ENCODE data around the gene SELPLG.
"Not testable (repeated sequence)": the region's sequence is repeated elsewhere in the genome, so short reads cannot be mapped to it uniquely, and the experiment has no call there.

DNA sequence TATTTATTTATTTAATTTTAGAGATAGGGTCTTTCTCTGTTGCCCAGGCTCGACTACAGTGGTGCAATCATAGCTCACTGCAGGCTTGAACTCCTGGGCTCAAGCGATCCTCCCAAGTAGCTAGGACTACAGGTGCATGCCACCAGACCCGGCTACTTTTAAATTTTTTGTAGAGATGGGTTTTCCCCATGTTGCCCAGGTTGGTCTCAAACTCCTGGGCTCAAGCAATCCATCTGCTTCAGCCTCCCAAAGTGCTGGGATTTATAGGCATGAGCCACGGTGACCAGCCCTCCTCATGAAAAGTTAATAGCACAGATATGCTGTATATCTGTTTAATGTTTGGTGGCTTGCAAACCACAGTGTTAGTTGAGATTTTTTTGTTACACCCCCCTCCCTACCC is 2.4 kb downstream of the SELPLG start:
- TF ChIP-seq, protein P1, sequence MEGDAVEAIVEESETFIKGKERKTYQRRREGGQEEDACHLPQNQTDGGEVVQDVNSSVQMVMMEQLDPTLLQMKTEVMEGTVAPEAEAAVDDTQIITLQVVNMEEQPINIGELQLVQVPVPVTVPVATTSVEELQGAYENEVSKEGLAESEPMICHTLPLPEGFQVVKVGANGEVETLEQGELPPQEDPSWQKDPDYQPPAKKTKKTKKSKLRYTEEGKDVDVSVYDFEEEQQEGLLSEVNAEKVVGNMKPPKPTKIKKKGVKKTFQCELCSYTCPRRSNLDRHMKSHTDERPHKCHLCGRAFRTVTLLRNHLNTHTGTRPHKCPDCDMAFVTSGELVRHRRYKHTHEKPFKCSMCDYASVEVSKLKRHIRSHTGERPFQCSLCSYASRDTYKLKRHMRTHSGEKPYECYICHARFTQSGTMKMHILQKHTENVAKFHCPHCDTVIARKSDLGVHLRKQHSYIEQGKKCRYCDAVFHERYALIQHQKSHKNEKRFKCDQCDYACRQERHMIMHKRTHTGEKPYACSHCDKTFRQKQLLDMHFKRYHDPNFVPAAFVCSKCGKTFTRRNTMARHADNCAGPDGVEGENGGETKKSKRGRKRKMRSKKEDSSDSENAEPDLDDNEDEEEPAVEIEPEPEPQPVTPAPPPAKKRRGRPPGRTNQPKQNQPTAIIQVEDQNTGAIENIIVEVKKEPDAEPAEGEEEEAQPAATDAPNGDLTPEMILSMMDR (IDR thresholded peaks at IDR 0.05): not testable (repeated sequence)
- not testable (repeated sequence) for TF ChIP-seq POLR2A, EP300 (IDR thresholded peaks at IDR 0.05)
